Mucosa of stomach (tissue), 1 donor: ENCODE data around the gene ERAL1.
"Not testable (repeated sequence)": the region's sequence is repeated elsewhere in the genome, so short reads cannot be mapped to it uniquely, and the experiment has no call there.

ENCODE experiments used
- H3K27me3 ChIP-seq: one replicate; pipeline ENCODE4 v1.7.0; 2013; ENCODE audit warnings: mild to moderate bottlenecking, low read length; ENCODE audit not compliant: control insufficient read depth, insufficient read depth
- H3K36me3 ChIP-seq: one replicate; pipeline ENCODE4 v1.7.0; 2013; ENCODE audit warnings: low read length; ENCODE audit not compliant: control insufficient read depth, insufficient read depth
- H3K4me1 ChIP-seq: one replicate; pipeline ENCODE4 v1.7.0; 2013; ENCODE audit warnings: mild to moderate bottlenecking, low read length; ENCODE audit not compliant: control insufficient read depth, insufficient read depth
- H3K4me3 ChIP-seq: one replicate; pipeline ENCODE4 v1.7.0; 2013; ENCODE audit warnings: low read length
- H3K9ac ChIP-seq: one replicate; pipeline ENCODE4 v1.7.0; 2013; ENCODE audit warnings: mild to moderate bottlenecking, low read length, moderate library complexity
- H3K9me3 ChIP-seq: one replicate; pipeline ENCODE4 v1.7.0; 2013; ENCODE audit warnings: mild to moderate bottlenecking, low read length, moderate library complexity; ENCODE audit not compliant: control insufficient read depth
- donor health status: Pancreatic carcinoma.

ERAL1 gene

GRCh38 chr17:28896884-28897768 lies 42.3 kb downstream of the ERAL1 start, which contains the start of gene FLOT2:
Gene FLOT2, minus strand, starts transcription at chr17:28897733. Its CDS starts 159 bp downstream, at chr17:28897574.
- peak within 1 kb of the TSS; percentile 92 for H3K4me3 ChIP-seq

GRCh38 chr17:28897769-28898526 lies 43.1 kb downstream of the ERAL1 start:
- Histone ChIP-seq H3K36me3 (no peaks in the 10 kb centered on the region), H3K27me3 (no peaks in the 10 kb centered on the region), H3K9me3 (no peaks in the 10 kb centered on the region), H3K4me3 (peak overlapping the region; percentile 92), H3K4me1 (peaks cover 38% of the 10 kb centered on the region), H3K9ac (peak overlapping the region; percentile 87)

More at GRCh38 chr17:28896884-28897768, 42.3 kb downstream of the ERAL1 start, which contains the start of gene FLOT2:
- Histone ChIP-seq H3K9me3 (no peaks in the 10 kb centered on the region), H3K36me3 (no peaks in the 10 kb centered on the region), H3K9ac (peak within 1 kb of the TSS; percentile 87), H3K27me3 (no peaks in the 10 kb centered on the region), H3K4me1 (peaks cover 46% of the 10 kb centered on the region)

GRCh38 chr17:28898527-28898955 lies 43.7 kb downstream of the ERAL1 start:
- Histone ChIP-seq H3K36me3 (no peaks in the 10 kb centered on the region), H3K4me1 (peaks cover 39% of the 10 kb centered on the region), H3K9ac (peak overlapping the region; percentile 87), H3K9me3 (no peaks in the 10 kb centered on the region), H3K27me3 (no peaks in the 10 kb centered on the region), H3K4me3 (peak overlapping the region; percentile 92)

GRCh38 chr17:28899212-28899815 lies 44.5 kb downstream of the ERAL1 start:
- no peaks in the 10 kb centered on the region for H3K36me3 ChIP-seq
- H3K4me1 ChIP-seq = peaks cover 45% of the 10 kb centered on the region
- no peak overlapping the region for H3K4me3 ChIP-seq
- no peaks in the 10 kb centered on the region for H3K27me3 ChIP-seq
- H3K9me3 ChIP-seq = no peaks in the 10 kb centered on the region
- H3K9ac ChIP-seq = peak overlapping the region; percentile 87

GRCh38 chr17:28900986-28901726 lies 46.3 kb downstream of the ERAL1 start:
- Histone ChIP-seq H3K4me1 (peaks cover 40% of the 10 kb centered on the region), H3K27me3 (no peaks in the 10 kb centered on the region), H3K4me3 (peak overlapping the region; percentile 22), H3K9ac (peak overlapping the region; percentile 36), H3K9me3 (no peaks in the 10 kb centered on the region), H3K36me3 (no peaks in the 10 kb centered on the region)

GRCh38 chr17:28901866-28902818 lies 47.3 kb downstream of the ERAL1 start:
- Histone ChIP-seq H3K4me3 (peak overlapping the region; percentile 58), H3K9ac (peak overlapping the region; percentile 67), H3K27me3 (no peaks in the 10 kb centered on the region), H3K4me1 (peaks cover 38% of the 10 kb centered on the region), H3K36me3 (peaks cover 5% of the 10 kb centered on the region), H3K9me3 (no peaks in the 10 kb centered on the region)

- H3K4me1 ChIP-seq = peaks cover 38% of the 10 kb centered on the region
- H3K4me3 ChIP-seq = peak within 1 kb of the TSS; percentile 58
- H3K9me3 ChIP-seq = no peaks in the 10 kb centered on the region
- no peaks in the 10 kb centered on the region for H3K27me3 ChIP-seq
- H3K36me3 ChIP-seq = peaks cover 5% of the 10 kb centered on the region
- peak within 1 kb of the TSS; percentile 67 for H3K9ac ChIP-seq
These were observed 48.2 kb downstream of the ERAL1 start, which contains the start of gene DHRS13 for GRCh38 chr17:28902819-28903545. Gene DHRS13, minus strand, starts transcription at chr17:28903079. Its CDS starts 135 bp downstream, at chr17:28902944.

- H3K9me3 ChIP-seq, H3K36me3 ChIP-seq, H3K4me3 ChIP-seq, H3K27me3 ChIP-seq, H3K9ac ChIP-seq: not testable (repeated sequence)
- H3K4me1 ChIP-seq = peaks cover 33% of the 10 kb centered on the region
These were observed 48.7 kb downstream of the ERAL1 start for GRCh38 chr17:28903546-28903841.

GRCh38 chr17:28904800-28905199 lies 50.0 kb downstream of the ERAL1 start:
- Histone ChIP-seq H3K27me3 (no peaks in the 10 kb centered on the region), H3K4me1 (peaks cover 31% of the 10 kb centered on the region), H3K9me3 (no peaks in the 10 kb centered on the region), H3K9ac (no peak overlapping the region), H3K4me3 (no peak overlapping the region), H3K36me3 (peaks cover 5% of the 10 kb centered on the region)

- Histone ChIP-seq H3K27me3 (no peaks in the 10 kb centered on the region), H3K9ac (no peak overlapping the region), H3K36me3 (peaks cover 18% of the 10 kb centered on the region), H3K4me1 (peaks cover 25% of the 10 kb centered on the region), H3K4me3 (no peak overlapping the region), H3K9me3 (no peaks in the 10 kb centered on the region)
These were observed 51.5 kb downstream of the ERAL1 start for GRCh38 chr17:28906276-28906675.
